NCI-H2171 treated with DMSO at 0.1 percent for 48 hours (cell line): ENCODE data around the gene HTRA1.
A peak's percentile ranks its signal among the peaks of the same experiment; 100 is the strongest.

Experiments
- DNase-seq: peaks from one replicate; lab custom pipeline; 2025; lab: John Stamatoyannopoulos, UW

Gene HTRA1

DNA sequence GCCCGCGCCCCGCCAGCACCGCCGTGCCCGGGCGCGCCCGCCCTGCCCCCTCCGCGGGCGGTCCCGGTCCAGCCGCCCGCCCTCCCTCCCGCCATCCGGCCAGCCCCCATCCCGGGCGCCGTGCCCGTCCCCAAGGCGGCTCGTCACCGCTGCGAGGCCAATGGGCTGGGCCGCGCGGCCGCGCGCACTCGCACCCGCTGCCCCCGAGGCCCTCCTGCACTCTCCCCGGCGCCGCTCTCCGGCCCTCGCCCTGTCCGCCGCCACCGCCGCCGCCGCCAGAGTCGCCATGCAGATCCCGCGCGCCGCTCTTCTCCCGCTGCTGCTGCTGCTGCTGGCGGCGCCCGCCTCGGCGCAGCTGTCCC, at the start of gene HTRA1:
Gene HTRA1, plus strand, starts transcription at position 187 of the 362 bp plus-strand sequence. Its CDS starts 100 bp downstream, at position 287.
- DNase-seq = no peak

DNA sequence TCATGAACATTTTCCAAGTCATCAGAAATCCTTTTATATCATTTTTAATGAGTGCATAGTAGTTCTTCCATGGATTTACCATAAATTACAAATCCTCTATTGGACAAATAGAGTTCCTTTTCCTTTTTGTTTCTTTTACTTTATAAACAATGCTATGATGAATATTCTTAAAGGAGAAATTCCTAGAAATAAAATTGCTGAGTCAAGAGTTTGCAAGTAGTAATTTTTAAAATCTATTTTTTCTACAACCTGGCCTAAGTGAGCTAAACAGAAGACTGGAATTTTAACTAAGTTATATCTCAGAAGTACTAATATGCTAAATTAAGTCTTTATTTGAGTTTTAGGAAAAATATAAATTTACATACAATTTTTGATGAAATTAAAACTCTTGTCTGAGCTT, 48.0 kb upstream of the HTRA1 start:
- DNase-seq = no peak

DNA sequence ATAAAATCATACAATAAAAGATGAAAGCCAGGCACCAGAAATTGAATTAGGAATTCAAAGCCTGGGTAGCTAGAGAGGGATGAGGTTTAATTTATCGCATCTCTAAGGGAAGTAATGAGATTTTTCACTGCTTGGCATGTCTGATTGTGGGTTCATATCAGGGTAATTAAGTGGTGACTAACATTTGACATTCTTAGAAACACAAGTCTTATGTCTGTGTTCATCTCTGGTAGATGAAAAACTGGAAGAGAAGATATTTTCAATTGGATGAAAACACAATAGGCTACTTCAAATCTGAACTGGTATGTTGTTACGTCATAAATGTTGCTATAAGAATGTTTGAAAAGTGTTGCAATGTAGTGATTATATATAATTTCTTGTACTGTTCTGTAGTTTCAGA, 43.7 kb upstream of the HTRA1 start:
- no peak for DNase-seq

DNA sequence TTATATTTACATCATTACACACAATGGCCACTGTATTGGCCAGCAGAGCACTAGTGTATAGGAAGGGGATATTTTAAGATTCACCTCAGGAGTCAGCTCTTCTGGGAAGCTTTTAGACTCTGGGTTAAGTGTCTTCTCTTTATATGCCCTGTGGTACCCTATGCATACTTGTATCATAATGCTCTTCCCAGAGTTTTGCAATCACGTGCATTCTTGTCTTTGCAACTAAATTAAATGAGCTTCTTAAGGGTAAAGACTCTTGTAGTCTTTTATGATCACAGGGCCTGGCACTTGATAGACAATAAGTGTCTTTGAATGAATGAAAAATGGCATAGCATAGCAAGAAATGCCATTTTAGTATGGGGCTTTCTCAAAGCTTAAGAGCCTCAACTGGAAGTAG, 42.3 kb upstream of the HTRA1 start:
- no peak for DNase-seq

DNA sequence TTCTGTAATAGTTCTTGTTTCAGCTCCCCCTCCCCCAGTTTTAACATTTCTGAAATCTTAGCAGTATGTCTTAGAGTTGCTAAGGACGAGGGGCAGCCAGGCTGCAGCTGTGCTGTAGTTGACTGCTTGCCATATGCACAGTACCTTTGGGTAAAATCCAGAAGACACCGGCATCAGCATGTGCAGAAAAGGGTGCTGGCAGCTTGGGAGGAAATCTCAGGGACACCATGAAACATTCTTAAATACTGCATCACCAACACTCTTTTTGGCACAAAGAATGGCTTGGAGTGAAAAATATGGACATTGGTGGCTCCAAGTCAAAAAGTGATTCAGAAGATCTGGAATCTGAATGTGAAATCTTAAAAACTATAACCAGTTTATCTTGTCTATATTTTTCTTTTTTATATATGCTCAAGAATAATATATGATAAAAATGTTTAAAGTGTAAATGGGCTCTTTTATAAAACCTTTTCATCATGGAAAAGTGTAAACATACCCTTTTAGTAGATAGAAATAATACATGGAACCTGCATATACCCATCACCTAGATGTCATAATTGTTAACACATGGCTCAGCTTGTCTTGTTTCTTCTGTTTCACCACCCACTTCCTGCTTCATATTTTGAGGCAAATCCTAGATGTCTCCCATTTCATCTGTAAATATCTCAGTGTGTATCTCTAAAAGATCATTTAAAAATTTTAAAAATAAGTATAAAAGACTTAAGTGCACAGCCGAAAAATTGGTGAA, 41.3 kb upstream of the HTRA1 start:
- DNase-seq = no peak

DNA sequence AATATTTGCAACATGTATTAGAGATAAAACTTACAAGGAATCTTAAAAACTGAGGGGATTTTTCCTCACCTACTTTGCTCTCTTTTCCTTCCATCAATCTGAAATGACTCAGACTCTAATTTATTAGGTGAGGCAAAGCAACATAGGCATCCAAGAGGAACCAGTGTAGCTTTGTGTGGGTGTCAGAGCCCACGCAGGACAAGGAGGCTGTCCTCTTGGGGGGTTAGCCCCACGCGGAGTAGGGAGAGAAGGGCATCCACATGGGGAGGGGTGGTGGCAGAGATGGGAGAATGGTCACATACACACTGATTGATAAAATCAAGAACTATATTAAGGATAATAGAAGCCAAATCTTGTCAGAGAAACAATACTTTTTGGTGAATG, 40.7 kb upstream of the HTRA1 start:
- no peak for DNase-seq

DNA sequence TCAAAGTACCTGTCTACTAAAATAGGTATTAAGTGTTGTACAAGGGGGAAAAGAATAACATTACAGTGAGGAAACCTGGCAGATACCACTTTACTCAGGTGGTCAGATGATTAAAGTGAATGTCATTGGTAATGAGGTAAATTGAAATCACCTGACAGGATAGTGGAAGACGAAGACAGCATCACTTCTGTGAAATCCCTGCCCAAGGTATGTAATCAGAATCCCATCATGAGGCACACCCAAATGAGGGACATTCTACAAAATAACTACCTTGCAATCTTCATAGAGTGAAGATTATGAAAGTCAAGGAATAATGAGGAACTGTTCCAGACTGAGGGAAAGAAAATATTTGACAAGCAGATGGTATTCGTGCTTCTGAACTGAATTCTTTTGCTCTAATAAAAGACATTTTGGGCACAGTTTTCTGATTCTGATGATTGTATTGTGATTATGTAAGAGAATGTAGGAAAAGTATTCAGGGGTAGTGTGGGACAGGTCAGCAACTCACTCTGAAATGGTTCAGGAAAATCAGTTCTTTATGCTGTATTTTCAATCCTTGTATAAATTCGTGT, 40.2 kb upstream of the HTRA1 start:
- DNase-seq = no peak

DNA sequence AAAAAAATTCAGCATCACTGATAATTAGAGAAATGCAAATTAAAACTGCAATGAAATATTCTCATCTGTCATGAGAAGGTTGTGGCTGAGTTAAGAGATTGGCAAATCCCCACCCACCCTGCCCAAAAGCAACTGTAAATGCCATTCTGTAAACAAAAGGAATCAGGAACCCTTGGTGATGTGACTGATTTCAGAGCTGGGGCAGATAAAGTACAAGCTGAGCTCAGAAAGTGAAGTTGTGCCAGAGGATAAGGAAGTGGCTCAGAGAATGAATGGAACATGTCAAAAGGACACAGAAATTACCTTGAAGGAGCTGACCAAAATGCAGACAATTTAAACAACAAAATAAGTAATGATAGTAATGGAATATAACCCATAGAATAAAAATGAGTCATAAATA, 39.6 kb upstream of the HTRA1 start:
- DNase-seq = no peak

DNA sequence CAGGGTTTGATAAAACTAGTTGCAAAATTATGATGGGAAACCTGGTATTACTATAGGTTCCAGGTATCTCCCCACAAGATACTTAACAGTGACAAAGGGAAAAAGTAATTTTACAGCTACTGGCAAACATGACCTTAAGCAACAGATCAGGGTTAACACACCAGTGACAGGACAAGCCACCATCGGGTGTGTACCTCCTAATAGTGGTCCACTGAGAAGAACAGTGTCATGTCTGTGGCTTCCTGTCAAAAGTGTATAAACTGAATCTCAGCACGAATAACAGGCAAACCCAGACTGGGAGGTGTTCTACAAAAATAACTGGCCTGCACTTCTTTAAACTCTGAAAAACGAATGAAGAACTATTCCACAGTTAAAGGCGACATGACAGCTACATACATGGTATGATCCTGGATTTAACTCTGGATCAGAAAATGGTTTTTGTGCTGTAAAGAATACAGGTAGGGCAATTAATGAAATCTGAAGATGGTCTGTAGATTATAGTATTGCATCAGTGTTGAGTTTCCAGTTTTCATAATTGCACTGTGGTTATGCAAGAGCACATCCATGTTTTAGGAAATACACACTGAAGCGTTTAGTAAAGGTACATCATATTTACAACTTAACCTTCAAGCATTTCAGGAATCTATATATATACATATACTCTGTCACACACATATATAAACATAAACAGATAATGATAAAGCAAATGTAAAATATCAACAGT, 38.9 kb upstream of the HTRA1 start:
- no peak for DNase-seq

DNA sequence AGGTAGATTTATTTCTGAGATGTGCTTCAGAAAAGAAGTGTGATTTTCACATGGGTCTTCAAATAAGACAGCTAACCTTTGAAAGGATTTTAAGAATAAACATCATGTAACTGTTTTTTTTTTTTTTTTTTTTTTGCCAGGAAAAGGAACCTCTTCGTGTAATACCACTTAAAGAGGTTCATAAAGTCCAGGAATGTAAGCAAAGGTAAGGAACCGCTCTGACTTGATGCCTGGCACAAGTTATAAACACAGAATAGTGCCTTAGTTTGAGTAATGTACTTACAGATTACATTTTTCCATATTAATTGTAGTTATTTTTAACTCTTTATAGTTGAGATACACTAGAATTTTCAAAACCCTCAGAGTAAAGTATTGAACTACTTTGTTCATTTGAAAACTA, 37.3 kb upstream of the HTRA1 start:
- DNase-seq = no peak

DNA sequence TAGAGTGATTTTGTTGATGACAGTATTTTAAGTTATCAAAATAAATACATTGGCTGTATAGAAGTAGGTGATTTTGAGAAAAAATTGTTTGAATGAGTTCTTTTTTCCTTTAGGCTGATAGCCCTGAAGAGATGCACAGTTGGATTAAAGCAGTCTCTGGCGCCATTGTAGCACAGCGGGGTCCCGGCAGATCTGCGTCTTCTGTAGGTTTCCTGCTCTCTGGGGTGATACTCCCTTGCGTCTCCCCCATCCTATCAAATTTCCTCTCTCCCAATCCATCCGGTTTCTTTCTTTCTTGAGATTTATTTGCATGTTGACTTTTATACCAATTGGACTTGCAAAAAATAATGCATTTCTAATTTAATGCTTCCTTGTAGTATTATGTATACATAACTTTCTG, 34.5 kb upstream of the HTRA1 start:
- no peak for DNase-seq

DNA sequence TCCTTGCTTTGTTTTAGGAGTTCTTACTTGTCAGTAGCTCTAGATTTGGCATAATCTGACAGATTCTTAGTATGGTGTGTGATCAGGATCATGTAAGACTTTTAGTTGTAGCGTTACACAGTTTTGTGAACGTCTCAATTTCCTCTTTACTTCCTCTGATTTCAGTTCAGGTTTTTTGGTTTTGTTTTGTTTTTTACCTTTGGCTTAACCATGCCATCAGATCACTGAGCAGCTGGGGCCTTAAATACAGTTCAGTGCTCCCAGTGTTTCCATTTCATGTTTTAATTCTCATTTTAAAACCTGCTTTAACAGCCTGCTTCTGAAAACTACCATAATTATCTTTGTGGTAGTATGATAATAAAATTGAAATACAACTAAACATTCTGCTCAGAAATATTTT, 34.1 kb upstream of the HTRA1 start:
- peak; percentile 1 for DNase-seq

DNA sequence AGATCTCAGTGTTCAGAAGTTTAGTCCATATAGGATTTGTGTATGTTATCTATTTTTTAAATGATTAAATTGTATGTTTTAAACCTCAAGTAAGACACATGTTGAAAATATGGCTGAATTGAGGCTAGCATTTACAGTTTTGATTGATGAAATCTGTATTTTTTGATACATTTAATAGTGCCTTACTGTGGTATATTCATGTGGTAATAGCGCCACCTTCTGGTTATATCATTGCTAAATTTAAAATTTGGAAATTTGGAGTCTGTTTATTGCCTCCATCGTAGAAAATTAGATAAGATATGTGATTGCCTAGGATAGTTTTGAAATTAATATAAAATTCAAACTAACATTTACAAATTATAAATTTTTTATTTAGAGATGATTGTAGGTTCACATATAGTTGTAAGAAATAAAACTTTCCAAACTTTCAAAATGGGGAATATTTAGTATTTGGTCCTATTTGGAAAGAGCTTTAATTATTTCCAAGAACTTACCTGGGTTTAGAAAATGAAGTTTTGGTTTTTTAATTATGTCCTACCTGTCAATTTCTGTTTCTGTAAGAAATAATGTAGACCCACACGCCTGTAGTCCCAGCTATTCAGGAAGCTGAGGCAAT, 26.0 kb upstream of the HTRA1 start:
- DNase-seq = peak; percentile 45

DNA sequence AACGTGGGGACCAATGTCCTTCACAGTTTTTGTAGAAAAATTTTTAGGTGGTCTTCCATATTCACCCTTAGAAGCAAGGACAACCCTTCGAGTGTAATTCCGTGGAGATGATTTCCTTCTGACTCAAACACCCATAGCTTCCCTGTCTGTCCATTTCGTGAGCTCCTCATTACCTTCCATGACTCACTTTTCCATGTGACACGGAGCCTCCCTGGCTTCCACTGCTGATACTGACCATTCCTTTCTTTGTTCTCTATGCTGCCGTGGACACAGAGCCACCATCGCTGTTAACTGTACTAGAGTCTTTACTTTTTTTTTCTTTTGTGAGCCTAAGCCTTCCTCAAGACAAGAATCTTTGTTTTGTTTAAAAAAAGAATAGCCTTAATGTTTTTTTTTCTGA, 19.4 kb upstream of the HTRA1 start:
- no peak for DNase-seq

DNA sequence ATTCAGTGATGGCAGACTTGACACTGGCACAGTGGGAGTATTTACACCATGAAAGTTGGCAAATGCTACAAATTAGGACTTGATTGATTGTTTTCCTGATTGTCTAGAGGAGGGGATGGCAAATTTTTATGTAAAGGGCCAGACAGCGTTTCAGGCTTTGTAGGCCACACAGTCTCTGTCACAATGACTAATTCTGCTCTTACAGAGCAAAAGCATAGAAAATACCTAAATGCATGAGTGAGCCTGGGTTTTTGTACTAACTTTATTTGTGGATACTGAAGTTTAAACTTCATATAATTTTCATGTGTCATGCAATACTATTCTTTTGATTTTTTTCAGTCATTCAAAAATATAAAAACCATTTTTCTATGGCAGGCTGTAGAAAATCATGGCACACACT, 15.9 kb upstream of the HTRA1 start:
- no peak for DNase-seq

DNA sequence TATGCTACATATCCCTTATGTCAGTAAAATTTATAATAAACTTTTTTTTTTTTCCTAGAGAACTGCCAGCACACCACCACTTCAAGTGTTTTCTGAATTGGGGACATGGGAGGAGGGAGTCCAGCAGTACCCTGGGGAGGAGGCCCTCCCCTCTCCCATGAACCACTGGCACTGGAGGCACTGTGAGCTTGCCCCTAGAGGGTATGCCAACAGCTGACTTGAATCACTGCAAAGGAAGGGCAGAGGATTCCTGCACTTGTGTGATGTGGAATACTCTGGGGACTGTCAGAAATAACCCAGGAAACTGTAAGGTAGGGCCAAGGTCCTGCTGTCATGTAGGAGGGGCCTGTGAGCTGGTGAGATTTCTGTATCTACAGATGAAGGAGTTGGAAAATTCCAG, 15.4 kb upstream of the HTRA1 start:
- DNase-seq = peak; percentile 3

DNA sequence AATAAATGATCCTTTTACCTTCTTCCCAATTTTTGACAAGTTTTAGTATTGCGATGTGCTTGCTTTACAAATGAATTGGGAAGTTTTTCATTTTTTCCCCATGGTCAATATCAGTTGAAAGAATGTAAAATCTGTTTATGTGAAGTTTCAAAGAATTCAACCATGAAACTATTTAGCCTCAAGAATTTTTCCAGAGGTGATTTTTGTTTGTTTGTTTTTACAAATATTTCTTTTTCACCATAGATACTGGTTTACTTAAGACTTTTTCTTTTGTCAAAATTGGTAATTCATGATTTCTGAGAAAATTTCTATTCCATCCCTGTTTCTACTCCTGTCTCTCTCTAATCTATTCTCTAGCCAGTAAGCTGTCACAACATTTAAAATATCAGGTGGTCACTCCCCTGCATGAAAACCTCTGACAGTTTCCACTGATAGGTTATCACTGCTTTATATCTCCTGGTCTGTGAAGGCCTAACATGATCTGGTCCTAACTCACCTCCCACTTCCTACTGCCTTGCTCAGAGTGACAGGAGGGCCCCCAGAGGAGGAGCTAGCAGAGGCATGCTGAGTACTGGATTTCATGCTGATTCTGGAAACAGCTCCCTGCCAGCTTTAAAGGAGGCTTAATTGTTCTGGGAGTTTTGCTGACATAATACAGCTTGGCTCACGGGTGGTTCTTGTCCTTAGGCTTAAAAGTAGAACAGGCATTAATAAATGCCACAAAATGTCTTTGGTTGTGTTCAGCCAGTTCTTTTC, 14.5 kb upstream of the HTRA1 start:
- DNase-seq = no peak

DNA sequence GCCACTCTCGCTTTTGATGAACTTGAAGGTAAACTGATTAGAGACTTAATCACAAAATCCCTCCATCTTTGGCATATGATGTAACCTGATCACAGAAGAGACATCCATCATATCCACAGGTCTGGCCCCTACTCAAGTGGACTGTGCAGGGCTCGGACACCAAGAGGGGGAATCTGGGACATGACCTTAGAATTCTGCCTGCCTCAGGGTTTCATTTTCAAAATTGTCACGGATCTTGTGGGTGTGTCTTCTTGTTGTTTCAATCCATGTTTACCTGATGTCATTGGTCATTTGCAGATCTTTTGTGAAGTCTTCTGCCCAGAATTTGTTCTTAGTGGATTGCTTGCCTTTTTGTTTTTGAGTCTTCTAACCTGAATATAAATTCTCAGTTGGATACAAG, 12.8 kb upstream of the HTRA1 start:
- no peak for DNase-seq

DNA sequence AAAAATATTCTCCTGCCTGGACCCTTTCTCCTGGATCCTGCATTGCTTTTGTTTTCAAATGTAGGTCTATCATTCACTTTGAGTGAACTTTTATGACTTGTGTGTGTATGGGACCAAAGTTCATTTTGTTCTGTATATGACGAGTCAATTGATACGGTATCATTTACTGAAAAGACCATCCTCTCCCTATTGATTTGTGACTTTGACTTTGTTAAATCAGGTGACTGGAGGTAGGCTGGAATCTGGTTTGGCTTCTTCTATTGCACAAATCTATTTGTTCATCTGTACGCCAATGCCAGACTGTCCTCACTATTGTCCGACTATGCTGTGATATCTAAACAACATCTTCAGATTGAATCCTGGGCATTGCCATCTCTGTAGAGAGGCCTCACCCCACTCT, 12.2 kb upstream of the HTRA1 start:
- DNase-seq = no peak

DNA sequence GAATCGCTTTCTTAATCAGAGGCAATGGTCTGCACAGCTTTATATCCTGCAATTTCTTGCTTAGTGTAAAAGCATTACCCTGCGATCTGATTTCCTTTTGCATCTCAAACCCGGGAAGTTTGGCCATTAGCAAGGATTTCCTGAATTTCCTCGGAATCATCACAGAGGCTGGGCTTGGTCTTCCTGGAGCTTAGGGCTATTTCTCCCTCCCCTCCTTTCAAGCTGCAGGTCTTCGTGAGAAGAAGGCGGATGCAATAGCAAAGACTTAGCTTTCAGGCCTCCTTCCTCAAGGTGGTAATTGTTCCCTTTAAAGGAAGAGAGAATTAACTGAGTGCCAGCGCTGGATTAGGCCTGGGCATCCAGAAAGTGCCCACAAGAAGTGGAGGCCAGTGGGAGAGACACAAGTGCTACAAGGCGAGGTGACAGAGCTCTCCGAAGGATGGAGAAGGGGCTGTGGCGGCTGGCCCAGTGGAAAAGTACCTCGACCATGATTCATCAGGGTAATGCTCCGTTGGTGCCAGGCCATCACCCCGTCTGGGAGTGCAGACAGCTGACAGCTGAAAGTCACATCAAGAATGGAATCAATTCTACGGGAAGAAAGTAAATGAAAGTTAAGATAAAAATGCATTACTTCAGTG, 10.9 kb upstream of the HTRA1 start:
- DNase-seq = no peak

DNA sequence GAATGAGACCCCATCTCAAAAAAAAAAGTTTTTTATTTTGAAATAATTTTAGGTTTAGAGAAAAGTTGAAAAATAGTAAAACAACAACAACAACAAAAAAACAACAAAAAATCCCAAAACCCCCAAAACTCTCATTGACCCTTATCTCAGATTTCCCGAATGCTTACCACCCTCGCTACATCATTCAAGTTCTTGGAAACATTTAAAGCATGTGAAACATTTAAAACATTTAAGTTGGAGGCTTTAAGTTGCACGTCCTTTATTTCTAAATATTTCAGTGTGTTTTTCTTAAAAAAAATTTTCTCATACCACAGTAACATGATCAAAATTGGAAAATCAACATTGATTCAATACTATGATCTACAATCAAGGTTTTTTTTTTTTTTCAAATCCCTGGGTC, 7.3 kb upstream of the HTRA1 start:
- no peak for DNase-seq

DNA sequence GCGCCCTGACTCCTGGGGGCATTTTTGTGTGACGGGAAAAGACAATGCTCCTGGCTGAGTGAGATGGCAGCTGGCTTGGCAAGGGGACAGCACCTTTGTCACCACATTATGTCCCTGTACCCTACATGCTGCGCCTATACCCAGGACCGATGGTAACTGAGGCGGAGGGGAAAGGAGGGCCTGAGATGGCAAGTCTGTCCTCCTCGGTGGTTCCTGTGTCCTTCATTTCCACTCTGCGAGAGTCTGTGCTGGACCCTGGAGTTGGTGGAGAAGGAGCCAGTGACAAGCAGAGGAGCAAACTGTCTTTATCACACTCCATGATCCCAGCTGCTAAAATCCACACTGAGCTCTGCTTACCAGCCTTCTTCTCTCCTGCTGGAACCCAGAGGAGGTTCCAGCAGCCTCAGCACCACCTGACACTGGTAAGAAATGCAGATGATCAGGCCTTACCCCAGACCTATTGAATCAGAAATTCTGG, 6.7 kb upstream of the HTRA1 start, which contains the start of gene ARMS2:
Gene ARMS2, plus strand, starts transcription at position 51 of the 478 bp plus-strand sequence. Its CDS starts 75 bp downstream, at position 126.
- DNase-seq = no peak
